Loucy (cell line): ENCODE measurements around the gene PDGFD.

ENCODE experiments used
- H2AFZ ChIP-seq: fragments of 200-600 bp; sonication (generic); 2 replicates; pipeline ENCODE4 v1.6.0; 2016; ENCODE audit warnings: antibody characterized with exemption, mild to moderate bottlenecking, low read length, moderate library complexity
- H3F3A ChIP-seq: fragments of 200-600 bp; 2 replicates; pipeline ENCODE4 v1.6.0; 2016; ENCODE audit warnings: antibody characterized with exemption, low read depth, mild to moderate bottlenecking
- H3K27me3 ChIP-seq: fragments of 200-600 bp; sonication (generic); 2 replicates; pipeline ENCODE4 v1.6.1; 2014; ENCODE audit warnings: low read length, mild to moderate bottlenecking; ENCODE audit not compliant: insufficient read depth, poor library complexity, severe bottlenecking
- H3K36me3 ChIP-seq: fragments of 200-600 bp; sonication (generic); 2 replicates; pipeline ENCODE4 v1.6.1; 2016; ENCODE audit warnings: low read length; ENCODE audit not compliant: insufficient read depth
- H3K4me1 ChIP-seq: fragments of 200-600 bp; sonication (generic); 2 replicates; pipeline ENCODE4 v1.5.1; 2014; ENCODE audit warnings: low read length, mild to moderate bottlenecking; ENCODE audit not compliant: insufficient read depth, poor library complexity, severe bottlenecking
- H3K4me2 ChIP-seq: fragments of 200-600 bp; sonication (generic); 2 replicates; pipeline ENCODE4 v1.6.0; 2014; ENCODE audit warnings: antibody characterized with exemption, low read length, low read depth, mild to moderate bottlenecking; ENCODE audit not compliant: poor library complexity, severe bottlenecking
- H3K4me3 ChIP-seq: fragments of 200-600 bp; sonication (generic); 2 replicates; pipeline ENCODE4 v1.5.1; 2014; ENCODE audit warnings: low read length, mild to moderate bottlenecking, mixed read lengths; ENCODE audit not compliant: poor library complexity, severe bottlenecking
- H3K79me2 ChIP-seq: fragments of 200-600 bp; sonication (generic); 2 replicates; pipeline ENCODE4 v1.6.1; 2014; ENCODE audit warnings: low read length; ENCODE audit not compliant: insufficient read depth
- H3K9ac ChIP-seq: fragments of 200-600 bp; sonication (generic); 2 replicates; pipeline ENCODE4 v1.6.0; 2014; ENCODE audit warnings: mild to moderate bottlenecking, low read depth, low read length, moderate library complexity; ENCODE audit not compliant: poor library complexity, severe bottlenecking
- H3K9me2 ChIP-seq: fragments of 200-600 bp; sonication (generic); replicated peaks from 2 replicates; pipeline ENCODE4 v1.6.1; 2016; ENCODE audit warnings: low read depth, low read length, mixed read lengths
- H3K9me3 ChIP-seq: fragments of 200-600 bp; sonication (generic); 2 replicates; pipeline ENCODE4 v1.6.1; 2014; ENCODE audit warnings: mild to moderate bottlenecking, antibody characterized with exemption, low read length, low read depth; ENCODE audit not compliant: insufficient read depth
- H4K20me1 ChIP-seq: fragments of 200-600 bp; sonication (generic); 2 replicates; pipeline ENCODE4 v1.6.0; 2014; ENCODE audit warnings: antibody characterized with exemption, low read length, mild to moderate bottlenecking; ENCODE audit not compliant: insufficient read depth, poor library complexity, severe bottlenecking
- CTCF ChIP-seq: fragments of 200-600 bp; sonication (generic); conservative IDR thresholded peaks from 2 replicates; pipeline ENCODE4 v1.5.1; 2014; ENCODE audit warnings: mild to moderate bottlenecking, antibody characterized with exemption, low read length
- EZH2phosphoT487 ChIP-seq: fragments of 200-600 bp; IDR thresholded peaks from 2 replicates; pipeline ENCODE4 v1.6.1; 2018; ENCODE audit warnings: antibody characterized with exemption, mild to moderate bottlenecking, moderate library complexity, borderline replicate concordance

The PDGFD gene

GRCh38 chr11:104191124-104191523 is 27.2 kb upstream of the PDGFD start:
- H3K79me2 ChIP-seq = no peaks in the 10 kb centered on the region
- H3K27me3 ChIP-seq = no peaks in the 10 kb centered on the region
- no peaks in the 10 kb centered on the region for H3K9me2 ChIP-seq
- H4K20me1 ChIP-seq = no peaks in the 10 kb centered on the region
- H3K4me2 ChIP-seq = no peak overlapping the region
- no peak for TF ChIP-seq EZH2phosphoT487
- no peak for TF ChIP-seq CTCF
- no peaks in the 10 kb centered on the region for H3K36me3 ChIP-seq
- H3F3A ChIP-seq = no peaks in the 10 kb centered on the region
- H3K4me1 ChIP-seq = no peaks in the 10 kb centered on the region
- H3K9me3 ChIP-seq = no peaks in the 10 kb centered on the region
- H3K9ac ChIP-seq = no peak overlapping the region
- H3K4me3 ChIP-seq = no peak overlapping the region
- no peak overlapping the region for H2AFZ ChIP-seq

GRCh38 chr11:104183593-104183992 is 19.6 kb upstream of the PDGFD start:
- H3K36me3 ChIP-seq = no peaks in the 10 kb centered on the region
- TF ChIP-seq EZH2phosphoT487 = no peak
- no peak for TF ChIP-seq CTCF

GRCh38 chr11:104175769-104176168 is 11.8 kb upstream of the PDGFD start:
- H3K36me3 ChIP-seq = no peaks in the 10 kb centered on the region
- no peaks in the 10 kb centered on the region for H3F3A ChIP-seq
- no peak overlapping the region for H3K4me3 ChIP-seq
- H3K9me2 ChIP-seq = no peaks in the 10 kb centered on the region
- H3K9me3 ChIP-seq = no peaks in the 10 kb centered on the region
- no peaks in the 10 kb centered on the region for H3K4me1 ChIP-seq
- H3K79me2 ChIP-seq = no peaks in the 10 kb centered on the region
- H3K4me2 ChIP-seq = no peak overlapping the region
- H3K9ac ChIP-seq = no peak overlapping the region
- no peaks in the 10 kb centered on the region for H3K27me3 ChIP-seq
- no peak overlapping the region for H2AFZ ChIP-seq
- TF ChIP-seq CTCF (no peak), EZH2phosphoT487 (no peak)
- no peaks in the 10 kb centered on the region for H4K20me1 ChIP-seq

More at GRCh38 chr11:104183593-104183992, 19.6 kb upstream of the PDGFD start:
- H3K4me2 ChIP-seq = no peak overlapping the region
- H3K4me3 ChIP-seq = no peak overlapping the region
- H4K20me1 ChIP-seq = no peaks in the 10 kb centered on the region
- H3K4me1 ChIP-seq = no peaks in the 10 kb centered on the region
- no peaks in the 10 kb centered on the region for H3K9me3 ChIP-seq
- H3K9ac ChIP-seq = no peak overlapping the region
- no peaks in the 10 kb centered on the region for H3K9me2 ChIP-seq
- no peaks in the 10 kb centered on the region for H3K79me2 ChIP-seq
- H3K27me3 ChIP-seq = no peaks in the 10 kb centered on the region
- H2AFZ ChIP-seq = no peak overlapping the region
- H3F3A ChIP-seq = no peaks in the 10 kb centered on the region
